HEK293 (cell line): Measurements from ENCODE around the gene PFN1.

Source experiments
- CTCF ChIA-PET: fragments of 350-600 bp; formaldehyde crosslinking; extraction: SDS; loops from one replicate; lab custom pipeline; 2021; ENCODE audit warnings: antibody characterized with exemption; lab: Yijun Ruan, JAX
- POLR2A ChIA-PET: fragments of 300-600 bp; formaldehyde crosslinking; extraction: SDS; loops from one replicate; lab custom pipeline; 2020; ENCODE audit warnings: antibody characterized with exemption, inconsistent platforms; lab: Yijun Ruan, JAX
- H3K27ac ChIP-seq: fragments of 200-500 bp; sonication (Bioruptor generic); 2 replicates; pipeline ENCODE4 v1.5.1; 2014; ENCODE audit warnings: low read depth, low read length, control low read depth, inconsistent platforms; ENCODE audit errors: extremely low read depth
- H3K36me3 ChIP-seq, 2 experiments: fragments of 200-500 bp in 1 of 2; sonication (Bioruptor generic) in 1 of 2; 1 replicate in 1 of 2; 2 replicates in 1 of 2; pipeline ENCODE4 v1.5.1; 2014 to 2017; ENCODE audit warnings: inconsistent platforms in 2 of 2, low read length in 2 of 2; ENCODE audit not compliant: control insufficient read depth in 2 of 2, insufficient read depth in 1 of 2
- H3K4me1 ChIP-seq: fragments of 200-500 bp; sonication (Bioruptor generic); 2 replicates; pipeline ENCODE4 v1.5.1; 2014; ENCODE audit warnings: mild to moderate bottlenecking, low read length, inconsistent platforms; ENCODE audit not compliant: control insufficient read depth, insufficient read depth
- H3K4me3 ChIP-seq: 2 replicates; pipeline ENCODE4 v1.5.1; 2011; ENCODE audit warnings: low read depth, mild to moderate bottlenecking, control low read depth, low read length, moderate library complexity
- H3K9me3 ChIP-seq: fragments of 200-500 bp; sonication (Bioruptor generic); 2 replicates; pipeline ENCODE4 v1.5.1; 2014; ENCODE audit warnings: low read depth, low read length, inconsistent platforms; ENCODE audit not compliant: control insufficient read depth, insufficient read depth
- BCL11B ChIP-seq: fragments of 450-650 bp; formaldehyde crosslinking; IDR thresholded peaks from 2 replicates; pipeline ENCODE4 v1.5.1; 2016; ENCODE audit warnings: low read depth, missing biosample characterization, missing genetic modification characterization
- BCL6B ChIP-seq: fragments of 450-650 bp; formaldehyde crosslinking; IDR thresholded peaks from 2 replicates; pipeline ENCODE4 v1.5.1; 2017; ENCODE audit warnings: missing biosample characterization, missing genetic modification characterization
- GLIS1 ChIP-seq: fragments of 450-650 bp; formaldehyde crosslinking; IDR thresholded peaks from 2 replicates; pipeline ENCODE4 v1.5.1; 2016; ENCODE audit warnings: missing biosample characterization, missing genetic modification characterization
- GLIS2 ChIP-seq: fragments of 450-650 bp; formaldehyde crosslinking; IDR thresholded peaks from 2 replicates; pipeline ENCODE4 v1.5.1; 2016; ENCODE audit warnings: missing biosample characterization, missing genetic modification characterization
- HIC1 ChIP-seq: fragments of 450-650 bp; formaldehyde crosslinking; IDR thresholded peaks from 2 replicates; pipeline ENCODE4 v1.5.1; 2016; ENCODE audit warnings: missing biosample characterization, missing genetic modification characterization
- KLF10 ChIP-seq: fragments of 450-650 bp; IDR thresholded peaks from 2 replicates; pipeline ENCODE4 v1.5.1; 2018; ENCODE audit warnings: missing biosample characterization, mild to moderate bottlenecking, missing genetic modification characterization
- KLF8 ChIP-seq: fragments of 450-650 bp; formaldehyde crosslinking; IDR thresholded peaks from 2 replicates; pipeline ENCODE4 v1.5.1; 2016; ENCODE audit warnings: missing biosample characterization, missing genetic modification characterization
- KLF9 ChIP-seq: fragments of 450-650 bp; formaldehyde crosslinking; IDR thresholded peaks from 2 replicates; pipeline ENCODE4 v1.5.1; 2016; ENCODE audit warnings: missing biosample characterization, missing genetic modification characterization, low read depth
- PATZ1 ChIP-seq: fragments of 450-650 bp; formaldehyde crosslinking; IDR thresholded peaks from 2 replicates; pipeline ENCODE4 v1.5.1; 2016; ENCODE audit warnings: missing biosample characterization, missing genetic modification characterization
- SCRT2 ChIP-seq: fragments of 450-650 bp; formaldehyde crosslinking; IDR thresholded peaks from 2 replicates; pipeline ENCODE4 v1.5.1; 2016; ENCODE audit warnings: missing biosample characterization, missing genetic modification characterization
- SP7 ChIP-seq: fragments of 450-650 bp; formaldehyde crosslinking; IDR thresholded peaks from 2 replicates; pipeline ENCODE4 v1.5.1; 2016; ENCODE audit warnings: missing biosample characterization, missing genetic modification characterization
- ZBTB21 ChIP-seq: fragments of 450-650 bp; formaldehyde crosslinking; IDR thresholded peaks from 2 replicates; pipeline ENCODE4 v1.5.1; 2017; ENCODE audit warnings: missing biosample characterization, missing genetic modification characterization
- ZEB2 ChIP-seq: fragments of 450-650 bp; formaldehyde crosslinking; IDR thresholded peaks from 2 replicates; pipeline ENCODE4 v1.5.1; 2016; ENCODE audit warnings: missing biosample characterization, missing genetic modification characterization
- ZNF2 ChIP-seq: fragments of 450-650 bp; formaldehyde crosslinking; IDR thresholded peaks from 2 replicates; pipeline ENCODE4 v1.5.1; 2016; ENCODE audit warnings: missing biosample characterization, missing genetic modification characterization
- ZNF510 ChIP-seq: fragments of 450-650 bp; formaldehyde crosslinking; IDR thresholded peaks from 2 replicates; pipeline ENCODE4 v1.5.1; 2018; ENCODE audit warnings: mild to moderate bottlenecking, missing genetic modification characterization, missing biosample characterization; ENCODE audit not compliant: insufficient replicate concordance
- ZNF521 ChIP-seq: fragments of 450-650 bp; formaldehyde crosslinking; IDR thresholded peaks from 2 replicates; pipeline ENCODE4 v1.5.1; 2017; ENCODE audit warnings: missing biosample characterization, mild to moderate bottlenecking, missing genetic modification characterization
- ZNF561 ChIP-seq: fragments of 450-650 bp; IDR thresholded peaks from 2 replicates; pipeline ENCODE4 v1.5.1; 2018; ENCODE audit warnings: missing biosample characterization, missing genetic modification characterization, borderline replicate concordance
- ZNF600 ChIP-seq: fragments of 450-650 bp; formaldehyde crosslinking; IDR thresholded peaks from 2 replicates; pipeline ENCODE4 v1.5.1; 2016; ENCODE audit warnings: missing biosample characterization, missing genetic modification characterization
- ZNF654 ChIP-seq: fragments of 450-650 bp; formaldehyde crosslinking; IDR thresholded peaks from 2 replicates; pipeline ENCODE4 v1.5.1; 2016; ENCODE audit warnings: low read depth, missing biosample characterization, missing genetic modification characterization
- ZNF692 ChIP-seq: fragments of 450-650 bp; formaldehyde crosslinking; IDR thresholded peaks from 2 replicates; pipeline ENCODE4 v1.5.1; 2016; ENCODE audit warnings: missing biosample characterization, missing genetic modification characterization
- TF ChIP-seq, protein P1 (sequence below): fragments of 450-650 bp; formaldehyde crosslinking; IDR thresholded peaks from 2 replicates; pipeline ENCODE4 v1.5.1; 2016; ENCODE audit warnings: missing biosample characterization, missing genetic modification characterization
- TF ChIP-seq, protein P2 (sequence below): fragments of 450-650 bp; formaldehyde crosslinking; IDR thresholded peaks from 2 replicates; pipeline ENCODE4 v1.5.1; 2016; ENCODE audit warnings: missing biosample characterization, missing genetic modification characterization
- TF ChIP-seq, protein P3 (sequence below): fragments of 450-650 bp; formaldehyde crosslinking; IDR thresholded peaks from 2 replicates; pipeline ENCODE4 v1.5.1; 2016; ENCODE audit warnings: missing biosample characterization, missing genetic modification characterization

Gene PFN1

DNA sequence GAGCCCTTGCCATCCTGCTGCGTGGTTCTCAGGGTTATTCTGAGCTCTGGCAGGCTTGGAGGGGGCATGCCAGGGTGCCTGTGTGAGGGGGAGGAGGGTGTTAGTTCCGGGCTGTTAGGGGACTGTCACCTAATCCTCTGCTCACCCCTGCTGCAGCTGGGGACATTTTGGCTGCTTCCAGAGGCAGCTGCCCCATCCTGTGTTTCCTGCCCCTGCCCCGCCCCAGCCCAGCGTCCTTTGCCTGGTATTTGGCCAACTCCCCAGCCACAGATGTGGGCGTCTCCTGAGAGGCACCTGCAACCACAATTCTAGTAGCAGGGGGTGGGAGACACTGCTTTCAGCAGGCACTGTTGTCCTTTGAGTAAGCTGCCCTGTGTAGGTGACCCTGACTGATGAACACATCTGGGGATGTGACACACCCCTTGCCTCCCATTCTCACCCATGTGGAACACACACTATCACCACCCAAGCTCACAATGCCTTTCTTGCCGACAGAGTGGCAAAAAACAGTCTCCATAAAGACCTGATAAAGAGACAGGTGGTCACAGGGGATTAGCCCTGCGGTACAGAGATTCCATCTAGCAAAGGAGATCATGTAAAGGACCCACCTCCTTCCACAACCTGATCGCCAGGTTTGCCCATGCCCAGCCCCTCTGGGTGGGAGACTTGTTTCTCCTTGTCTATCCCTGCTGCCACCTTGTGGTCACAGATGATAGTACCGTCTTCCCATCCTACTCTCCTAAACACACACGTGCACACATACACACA is 45.1 kb downstream of the PFN1 start, which contains the start of gene CHRNE:
Gene CHRNE (minus strand): TSS at position 48 of the 768 bp plus-strand sequence. CDS start 35 bp downstream, at position 13.
- Histone ChIP-seq H3K36me3 (peaks cover 0 to 20% of the 10 kb centered on the region in 2 experiments; a peak in 1 of 3 replicates), H3K9me3 (no peaks in the 10 kb centered on the region), H3K4me1 (peaks cover 3% of the 10 kb centered on the region; the same call in 1 of the 2 replicates), H3K4me3 (no peak within 1 kb of the TSS), H3K27ac (no peak within 1 kb of the TSS)
- CTCF ChIA-PET, result interaction anchor here (0.5 to 1.9 kb wide), 28 partner anchors 9 to 828 kb away, joined by 3 to 8 read pairs (median 4); partner anchors contain the start of genes MED11, RNF167 and SLC25A11
- POLR2A ChIA-PET, result interaction anchor here (0.8 to 2.0 kb wide), 3 partner anchors 37 to 113 kb away, joined by 3 to 4 read pairs (median 3); partner anchors contain the start of genes PLD2, RNF167 and SLC25A11
- TF ChIP-seq BCL11B (tag by site-specific recombination), result no peak
- no peak for TF ChIP-seq ZNF521
- no peak; the same call in 1 of the 2 replicates for TF ChIP-seq SCRT2
- TF ChIP-seq ZBTB21 (tag by site-specific recombination), result no peak
- peak; percentile 52; the same call in 1 of the 2 replicates for TF ChIP-seq KLF10 (tag by site-specific recombination)
- TF ChIP-seq GLIS2 (tag by site-specific recombination), result peak; percentile 40; the same call in 1 of the 2 replicates
- TF ChIP-seq ZNF561, result no peak
- TF ChIP-seq, protein P1, sequence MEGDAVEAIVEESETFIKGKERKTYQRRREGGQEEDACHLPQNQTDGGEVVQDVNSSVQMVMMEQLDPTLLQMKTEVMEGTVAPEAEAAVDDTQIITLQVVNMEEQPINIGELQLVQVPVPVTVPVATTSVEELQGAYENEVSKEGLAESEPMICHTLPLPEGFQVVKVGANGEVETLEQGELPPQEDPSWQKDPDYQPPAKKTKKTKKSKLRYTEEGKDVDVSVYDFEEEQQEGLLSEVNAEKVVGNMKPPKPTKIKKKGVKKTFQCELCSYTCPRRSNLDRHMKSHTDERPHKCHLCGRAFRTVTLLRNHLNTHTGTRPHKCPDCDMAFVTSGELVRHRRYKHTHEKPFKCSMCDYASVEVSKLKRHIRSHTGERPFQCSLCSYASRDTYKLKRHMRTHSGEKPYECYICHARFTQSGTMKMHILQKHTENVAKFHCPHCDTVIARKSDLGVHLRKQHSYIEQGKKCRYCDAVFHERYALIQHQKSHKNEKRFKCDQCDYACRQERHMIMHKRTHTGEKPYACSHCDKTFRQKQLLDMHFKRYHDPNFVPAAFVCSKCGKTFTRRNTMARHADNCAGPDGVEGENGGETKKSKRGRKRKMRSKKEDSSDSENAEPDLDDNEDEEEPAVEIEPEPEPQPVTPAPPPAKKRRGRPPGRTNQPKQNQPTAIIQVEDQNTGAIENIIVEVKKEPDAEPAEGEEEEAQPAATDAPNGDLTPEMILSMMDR, result peak; percentile 81
- TF ChIP-seq, protein P2, sequence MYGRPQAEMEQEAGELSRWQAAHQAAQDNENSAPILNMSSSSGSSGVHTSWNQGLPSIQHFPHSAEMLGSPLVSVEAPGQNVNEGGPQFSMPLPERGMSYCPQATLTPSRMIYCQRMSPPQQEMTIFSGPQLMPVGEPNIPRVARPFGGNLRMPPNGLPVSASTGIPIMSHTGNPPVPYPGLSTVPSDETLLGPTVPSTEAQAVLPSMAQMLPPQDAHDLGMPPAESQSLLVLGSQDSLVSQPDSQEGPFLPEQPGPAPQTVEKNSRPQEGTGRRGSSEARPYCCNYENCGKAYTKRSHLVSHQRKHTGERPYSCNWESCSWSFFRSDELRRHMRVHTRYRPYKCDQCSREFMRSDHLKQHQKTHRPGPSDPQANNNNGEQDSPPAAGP (tag by site-specific recombination), result 0 out of 2 replicates have a peak, but pooled peaks have one; percentile 24
- peak; percentile 33; the same call in 1 of the 2 replicates for TF ChIP-seq ZEB2 (tag by site-specific recombination)
- peak; percentile 51; the same call in 1 of the 2 replicates for TF ChIP-seq KLF8 (tag by site-specific recombination)
- 0 out of 2 replicates have a peak, but pooled peaks have one; percentile 46 for TF ChIP-seq HIC1
- no peak for TF ChIP-seq ZNF692 (tag by site-specific recombination)
- peak; percentile 45; the same call in 1 of the 2 replicates for TF ChIP-seq SP7
- 0 out of 2 replicates have a peak, but pooled peaks have one; percentile 12 for TF ChIP-seq GLIS1 (tag by site-specific recombination)
- 0 out of 2 replicates have a peak, but pooled peaks have one; percentile 23 for TF ChIP-seq ZNF600 (tag by site-specific recombination)
- TF ChIP-seq ZNF2, result peak; percentile 73; the same call in 1 of the 2 replicates
- TF ChIP-seq PATZ1 (tag by site-specific recombination), result peak; percentile 11; the same call in 1 of the 2 replicates
- no peak for TF ChIP-seq BCL6B (tag by site-specific recombination)
- TF ChIP-seq KLF9, result peak; percentile 72; the same call in 1 of the 2 replicates
- TF ChIP-seq, protein P3, sequence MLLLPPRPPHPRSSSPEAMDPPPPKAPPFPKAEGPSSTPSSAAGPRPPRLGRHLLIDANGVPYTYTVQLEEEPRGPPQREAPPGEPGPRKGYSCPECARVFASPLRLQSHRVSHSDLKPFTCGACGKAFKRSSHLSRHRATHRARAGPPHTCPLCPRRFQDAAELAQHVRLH, result no peak
- TF ChIP-seq ZNF654, result peak; percentile 76
- TF ChIP-seq ZNF510 (tag by site-specific recombination), result no peak
